SU-DHL-6 (cell line): ENCODE measurements around the gene CDK11A.

ENCODE experiments used
- H2AFZ ChIP-seq: fragments of 200-600 bp; sonication (generic); 2 replicates; pipeline ENCODE4 v1.6.1; 2014; ENCODE audit warnings: low read depth, mild to moderate bottlenecking, moderate library complexity, mixed read lengths, antibody characterized with exemption, low read length; ENCODE audit not compliant: severe bottlenecking
- H3F3A ChIP-seq: fragments of 200-600 bp; shearing (Covaris generic); 2 replicates; pipeline ENCODE4 v1.6.0; 2016; ENCODE audit warnings: antibody characterized with exemption, mild to moderate bottlenecking; ENCODE audit not compliant: insufficient read depth
- H3K27ac ChIP-seq: fragments of 200-600 bp; sonication (generic); 2 replicates; pipeline ENCODE4 v1.5.1; 2016; ENCODE audit warnings: low read depth, mild to moderate bottlenecking, low read length, moderate library complexity, mixed read lengths
- H3K27me3 ChIP-seq: fragments of 200-600 bp; sonication (generic), shearing (Covaris generic); 2 replicates; pipeline ENCODE4 v1.6.0; 2014; ENCODE audit warnings: mild to moderate bottlenecking, low read length
- H3K36me3 ChIP-seq: fragments of 200-600 bp; sonication (generic); 2 replicates; pipeline ENCODE4 v1.6.1; 2014; ENCODE audit warnings: mild to moderate bottlenecking, low read length, mixed read lengths
- H3K4me2 ChIP-seq: fragments of 300-600, 200-600 bp; shearing (Covaris generic), sonication (generic); 2 replicates; pipeline ENCODE4 v1.6.0; 2014; ENCODE audit warnings: low read length, low read depth, mild to moderate bottlenecking; ENCODE audit not compliant: poor library complexity, severe bottlenecking
- H3K4me3 ChIP-seq: fragments of 200-600 bp; sonication (generic); 2 replicates; pipeline ENCODE4 v1.5.1; 2014; ENCODE audit warnings: antibody characterized with exemption, low read length, mild to moderate bottlenecking, mixed read lengths; ENCODE audit not compliant: insufficient read depth, poor library complexity, severe bottlenecking
- H3K79me2 ChIP-seq: fragments of 200-600 bp; sonication (generic); 2 replicates; pipeline ENCODE4 v1.6.1; 2014; ENCODE audit warnings: mild to moderate bottlenecking, low read length, moderate library complexity; ENCODE audit not compliant: insufficient read depth
- H3K9ac ChIP-seq: fragments of 200-600 bp; sonication (generic); 2 replicates; pipeline ENCODE4 v1.7.0; 2014; ENCODE audit warnings: mild to moderate bottlenecking, low read length
- H3K9me2 ChIP-seq: fragments of 200-600 bp; sonication (generic); replicated peaks from 2 replicates; pipeline ENCODE4 v1.6.1; 2014; ENCODE audit warnings: low read length; ENCODE audit not compliant: insufficient read depth
- H3K9me3 ChIP-seq: fragments of 200-600 bp; sonication (generic); 2 replicates; pipeline ENCODE4 v1.6.1; 2014; ENCODE audit warnings: low read length, mixed read lengths; ENCODE audit not compliant: insufficient read depth
- H4K20me1 ChIP-seq: fragments of 200-600 bp; sonication (generic); 2 replicates; pipeline ENCODE4 v1.6.1; 2014; ENCODE audit warnings: low read depth, mild to moderate bottlenecking, antibody characterized with exemption, low read length, moderate library complexity, mixed read lengths
- CTCF ChIP-seq: fragments of 200-600 bp; sonication (generic); IDR thresholded peaks from one replicate; pipeline ENCODE4 v1.5.1; 2017; ENCODE audit warnings: antibody characterized with exemption, mild to moderate bottlenecking, low read length, moderate library complexity; ENCODE audit not compliant: insufficient read depth, poor library complexity, severe bottlenecking
- EZH2phosphoT487 ChIP-seq: fragments of 200-600 bp; sonication (generic), shearing (Covaris generic); conservative IDR thresholded peaks from 2 replicates; pipeline ENCODE4 v1.6.1; 2018; ENCODE audit warnings: mild to moderate bottlenecking, antibody characterized with exemption, low read length, moderate library complexity, mixed read lengths

The CDK11A gene

DNA sequence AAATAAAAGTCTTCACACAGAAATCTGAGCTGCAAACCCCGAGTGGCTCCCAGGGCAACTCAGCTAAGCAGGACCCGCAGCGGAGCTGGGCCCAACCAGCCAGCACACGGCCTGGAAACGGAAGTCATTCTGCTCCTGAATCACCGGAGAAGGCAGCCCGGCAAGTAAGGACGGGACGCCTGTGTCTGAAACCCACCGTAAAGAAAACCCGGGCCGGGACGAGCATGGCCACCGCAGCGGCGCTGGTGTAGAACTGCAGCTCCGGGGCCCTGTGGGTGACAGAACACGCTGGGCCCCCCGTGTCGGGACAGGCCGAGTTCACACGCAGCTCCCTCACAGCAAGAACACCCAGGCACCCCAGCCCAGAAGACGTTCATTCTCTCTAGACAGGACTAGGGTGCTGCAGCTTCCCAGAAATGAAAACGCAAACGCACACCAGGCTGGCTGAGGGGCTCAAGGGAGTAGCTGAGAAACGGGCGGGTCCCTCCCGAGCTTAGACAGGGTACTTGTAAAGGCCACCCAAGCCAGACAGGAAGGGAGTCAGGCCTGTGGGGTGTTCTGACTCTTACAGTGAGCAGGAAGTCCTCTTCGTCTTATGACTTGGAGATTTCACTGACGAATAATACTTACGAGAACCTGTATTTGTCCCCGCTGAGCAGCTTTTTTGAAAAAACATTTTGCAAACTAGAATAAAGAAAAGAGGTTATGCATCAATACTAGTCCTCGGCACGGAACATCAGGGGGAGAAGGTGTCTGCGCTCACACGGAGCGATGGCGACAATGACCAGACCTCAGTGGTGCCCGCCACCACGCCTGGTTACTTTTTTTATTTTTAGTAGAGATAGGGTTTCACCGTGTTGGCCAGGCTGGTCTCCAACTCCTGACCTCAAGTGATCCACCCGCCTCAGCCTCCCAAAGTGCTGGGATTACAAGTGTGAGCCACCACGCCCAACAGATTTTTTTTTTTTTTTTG is 54.4 kb downstream of the CDK11A start:
- no peak for TF ChIP-seq EZH2phosphoT487
- no peak for TF ChIP-seq CTCF

DNA sequence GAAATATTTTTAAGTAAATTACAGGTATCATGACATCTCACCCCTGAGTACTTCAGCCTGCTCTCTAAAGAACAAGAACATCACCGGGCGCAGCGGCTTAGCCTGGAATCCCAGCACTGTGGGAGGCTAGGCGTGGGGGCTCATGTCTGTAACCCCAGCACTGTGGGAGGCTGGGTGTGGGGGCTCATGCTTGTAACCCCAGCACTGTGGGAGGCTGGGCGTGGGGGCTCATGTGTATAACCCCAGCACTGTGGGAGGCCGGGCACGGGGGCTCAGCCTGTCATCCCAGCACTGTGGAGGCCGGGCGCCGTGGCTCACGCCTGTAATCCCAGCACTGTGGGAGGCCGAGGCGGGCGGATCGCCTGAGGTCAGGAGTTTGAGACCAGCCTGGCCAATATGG is 57.6 kb downstream of the CDK11A start:
- Histone ChIP-seq H3K27ac (no peak overlapping the region), H3F3A (no peaks in the 10 kb centered on the region), H3K36me3 (no peaks in the 10 kb centered on the region), H2AFZ (no peak overlapping the region), H3K4me2 (no peak overlapping the region), H3K4me3 (no peak overlapping the region), H4K20me1 (no peaks in the 10 kb centered on the region), H3K27me3 (no peaks in the 10 kb centered on the region), H3K9ac (no peak overlapping the region), H3K9me3 (no peaks in the 10 kb centered on the region), H3K9me2 (no peaks in the 10 kb centered on the region), H3K79me2 (no peaks in the 10 kb centered on the region)
- TF ChIP-seq EZH2phosphoT487, result no peak
- TF ChIP-seq CTCF, result no peak

More for the DNA sequence above, 54.4 kb downstream of the CDK11A start:
- Histone ChIP-seq H3K9ac (no peak overlapping the region), H3K27ac (no peak overlapping the region), H3K4me2 (no peak overlapping the region), H3K4me3 (no peak overlapping the region), H3F3A (no peaks in the 10 kb centered on the region), H4K20me1 (no peaks in the 10 kb centered on the region), H2AFZ (no peak overlapping the region), H3K36me3 (no peaks in the 10 kb centered on the region), H3K27me3 (no peaks in the 10 kb centered on the region), H3K79me2 (no peaks in the 10 kb centered on the region), H3K9me3 (no peaks in the 10 kb centered on the region), H3K9me2 (no peaks in the 10 kb centered on the region)

DNA sequence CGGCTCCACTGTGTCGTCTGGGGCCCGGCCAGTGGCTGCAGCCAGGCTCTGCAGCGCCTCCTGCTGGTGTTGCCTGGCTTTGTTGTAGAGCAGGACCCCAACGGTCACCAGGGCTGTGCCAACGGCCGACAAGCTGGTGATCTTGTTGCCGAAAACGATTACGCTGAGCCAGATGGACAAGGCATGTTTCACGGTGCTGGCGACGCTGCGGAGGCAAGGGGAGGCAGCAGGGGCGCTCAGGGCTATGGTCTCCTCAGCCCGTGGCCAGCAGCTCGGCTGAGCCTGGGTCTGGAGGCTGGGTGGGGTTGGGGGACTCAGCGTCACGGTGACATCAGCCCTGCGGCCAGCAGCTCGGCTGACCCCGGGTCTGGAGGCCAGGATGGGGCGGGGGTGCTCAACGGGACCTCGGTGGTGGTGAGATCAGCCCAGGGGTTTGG is 58.3 kb downstream of the CDK11A start:
- no peak overlapping the region for H2AFZ ChIP-seq
- no peaks in the 10 kb centered on the region for H3K9me3 ChIP-seq
- no peaks in the 10 kb centered on the region for H3F3A ChIP-seq
- no peak overlapping the region for H3K9ac ChIP-seq
- no peaks in the 10 kb centered on the region for H3K9me2 ChIP-seq
- no peak overlapping the region for H3K27ac ChIP-seq
- H3K79me2 ChIP-seq, result no peaks in the 10 kb centered on the region
- H3K4me3 ChIP-seq, result no peak overlapping the region
- no peaks in the 10 kb centered on the region for H3K36me3 ChIP-seq
- no peaks in the 10 kb centered on the region for H4K20me1 ChIP-seq
- TF ChIP-seq CTCF (peak; percentile 26), EZH2phosphoT487 (no peak)
- no peak overlapping the region for H3K4me2 ChIP-seq
- no peaks in the 10 kb centered on the region for H3K27me3 ChIP-seq
